Neural cell (in vitro differentiated cells): ENCODE data around the gene SLC8A3. TPM values are rescaled to one million over a fixed set of nuclear protein-coding genes. Genes with fewer than 3 reads are reported as not detected.
"Not testable (repeated sequence)": the region's sequence is repeated elsewhere in the genome, so short reads cannot be mapped to it uniquely, and the experiment has no call there.

Source experiments
- H2AFZ ChIP-seq: fragments of 200-600, 300-800 bp; sonication (generic), shearing (Covaris generic); 2 replicates; pipeline ENCODE4 v1.6.0; 2014; ENCODE audit warnings: low read depth, mild to moderate bottlenecking, antibody characterized with exemption, low read length, moderate library complexity
- H3F3A ChIP-seq: fragments of 200-600 bp; shearing (Covaris generic); 2 replicates; pipeline ENCODE4 v1.6.1; 2016; ENCODE audit warnings: mild to moderate bottlenecking, moderate library complexity, mixed read lengths, antibody characterized with exemption, low read length; ENCODE audit not compliant: insufficient read depth, poor library complexity, severe bottlenecking
- H3K27ac ChIP-seq: fragments of 200-600, 300-800 bp; sonication (generic), shearing (Covaris generic); 2 replicates; pipeline ENCODE4 v1.5.1; 2014; ENCODE audit warnings: mild to moderate bottlenecking, low read length, moderate library complexity
- H3K27me3 ChIP-seq: fragments of 300-800, 200-600 bp; sonication (generic), shearing (Covaris generic); 2 replicates; pipeline ENCODE4 v1.6.0; 2014; ENCODE audit warnings: mild to moderate bottlenecking, low read depth, low read length, moderate library complexity; ENCODE audit not compliant: insufficient read depth
- H3K36me3 ChIP-seq: fragments of 300-800, 200-600 bp; sonication (generic), shearing (Covaris generic); 2 replicates; pipeline ENCODE4 v1.5.1; 2014; ENCODE audit warnings: mild to moderate bottlenecking, antibody characterized with exemption, low read length, moderate library complexity; ENCODE audit not compliant: insufficient read depth
- H3K4me2 ChIP-seq: fragments of 300-800, 200-600 bp; sonication (generic), shearing (Covaris generic); 2 replicates; pipeline ENCODE4 v1.6.0; 2014; ENCODE audit warnings: mild to moderate bottlenecking, low read length
- H3K4me3 ChIP-seq: fragments of 300-800, 200-600 bp; sonication (generic), shearing (Covaris generic); 2 replicates; pipeline ENCODE4 v1.5.1; 2014; ENCODE audit warnings: mild to moderate bottlenecking, low read length, moderate library complexity
- H3K79me2 ChIP-seq: fragments of 200-600 bp; shearing (Covaris generic); replicated peaks from 2 replicates; pipeline ENCODE4 v1.6.0; 2014; ENCODE audit warnings: mild to moderate bottlenecking, low read length, moderate library complexity; ENCODE audit not compliant: insufficient read depth
- H3K9ac ChIP-seq: fragments of 300-800, 200-600 bp; sonication (generic), shearing (Covaris generic); 2 replicates; pipeline ENCODE4 v1.6.1; 2016; ENCODE audit warnings: mild to moderate bottlenecking, low read length, mixed read lengths
- H3K9me2 ChIP-seq: fragments of 200-600 bp; shearing (Covaris generic); 2 replicates; pipeline ENCODE4 v1.6.1; 2016; ENCODE audit warnings: mild to moderate bottlenecking, low read length, mixed read lengths; ENCODE audit not compliant: insufficient read depth
- H3K9me3 ChIP-seq: fragments of 200-600, 300-800 bp; sonication (generic), shearing (Covaris generic); 2 replicates; pipeline ENCODE4 v1.6.1; 2016; ENCODE audit warnings: mild to moderate bottlenecking, mixed run types, low read length, moderate library complexity, mixed read lengths
- H4K20me1 ChIP-seq: fragments of 200-600 bp; shearing (Covaris generic); 2 replicates; pipeline ENCODE4 v1.6.1; 2016; ENCODE audit warnings: mild to moderate bottlenecking, mixed run types; ENCODE audit not compliant: insufficient read depth
- CTCF ChIP-seq: fragments of 450-650 bp; IDR thresholded peaks from 2 replicates; pipeline ENCODE4 v1.5.1; 2014; ENCODE audit warnings: antibody characterized with exemption, mild to moderate bottlenecking, moderate library complexity; ENCODE audit not compliant: poor library complexity, severe bottlenecking
- EP300 ChIP-seq: fragments of 450-650 bp; conservative IDR thresholded peaks from 2 replicates; pipeline ENCODE4 v1.6.1; 2014; ENCODE audit warnings: antibody characterized with exemption, mild to moderate bottlenecking, moderate library complexity; ENCODE audit not compliant: poor library complexity, severe bottlenecking
- EZH2 ChIP-seq: fragments of 200-600, 300-800 bp; shearing (Covaris generic), sonication (generic); IDR thresholded peaks from 2 replicates; pipeline ENCODE4 v1.6.1; 2014; ENCODE audit warnings: antibody characterized with exemption, low read length, borderline replicate concordance, mild to moderate bottlenecking; ENCODE audit not compliant: insufficient read depth, poor library complexity, severe bottlenecking
- MXI1 ChIP-seq: fragments of 450-650 bp; conservative IDR thresholded peaks from 2 replicates; pipeline ENCODE4 v1.6.1; 2014; ENCODE audit warnings: antibody characterized with exemption, mild to moderate bottlenecking; ENCODE audit not compliant: poor library complexity, severe bottlenecking
- POLR2AphosphoS5 ChIP-seq: IDR thresholded peaks from 2 replicates; pipeline ENCODE4 v1.6.1; 2012
- RAD21 ChIP-seq: fragments of 450-650 bp; conservative IDR thresholded peaks from 2 replicates; pipeline ENCODE4 v1.6.1; 2014; ENCODE audit warnings: antibody characterized with exemption, mild to moderate bottlenecking, moderate library complexity
- REST ChIP-seq: IDR thresholded peaks from 2 replicates; pipeline ENCODE4 v1.6.1; 2012; ENCODE audit warnings: borderline replicate concordance
- SMC3 ChIP-seq: fragments of 450-650 bp; conservative IDR thresholded peaks from 2 replicates; pipeline ENCODE4 v1.6.1; 2014; ENCODE audit warnings: antibody characterized with exemption, mild to moderate bottlenecking, moderate library complexity; ENCODE audit not compliant: poor library complexity
- TAF1 ChIP-seq: IDR thresholded peaks from 2 replicates; pipeline ENCODE4 v1.6.1; 2012; ENCODE audit warnings: low read depth
- polyA plus RNA-seq: library from polyadenylated mRNA; depleted of rRNA; stranded (reverse); fragments of >200 nt; gene quantifications from 2 replicates; pipeline ENCODE4 v1.2.3, GENCODE V29; 2014

SLC8A3 gene
- polyA plus RNA-seq, 1 donor from 2014 or later = 2.9 TPM

DNA sequence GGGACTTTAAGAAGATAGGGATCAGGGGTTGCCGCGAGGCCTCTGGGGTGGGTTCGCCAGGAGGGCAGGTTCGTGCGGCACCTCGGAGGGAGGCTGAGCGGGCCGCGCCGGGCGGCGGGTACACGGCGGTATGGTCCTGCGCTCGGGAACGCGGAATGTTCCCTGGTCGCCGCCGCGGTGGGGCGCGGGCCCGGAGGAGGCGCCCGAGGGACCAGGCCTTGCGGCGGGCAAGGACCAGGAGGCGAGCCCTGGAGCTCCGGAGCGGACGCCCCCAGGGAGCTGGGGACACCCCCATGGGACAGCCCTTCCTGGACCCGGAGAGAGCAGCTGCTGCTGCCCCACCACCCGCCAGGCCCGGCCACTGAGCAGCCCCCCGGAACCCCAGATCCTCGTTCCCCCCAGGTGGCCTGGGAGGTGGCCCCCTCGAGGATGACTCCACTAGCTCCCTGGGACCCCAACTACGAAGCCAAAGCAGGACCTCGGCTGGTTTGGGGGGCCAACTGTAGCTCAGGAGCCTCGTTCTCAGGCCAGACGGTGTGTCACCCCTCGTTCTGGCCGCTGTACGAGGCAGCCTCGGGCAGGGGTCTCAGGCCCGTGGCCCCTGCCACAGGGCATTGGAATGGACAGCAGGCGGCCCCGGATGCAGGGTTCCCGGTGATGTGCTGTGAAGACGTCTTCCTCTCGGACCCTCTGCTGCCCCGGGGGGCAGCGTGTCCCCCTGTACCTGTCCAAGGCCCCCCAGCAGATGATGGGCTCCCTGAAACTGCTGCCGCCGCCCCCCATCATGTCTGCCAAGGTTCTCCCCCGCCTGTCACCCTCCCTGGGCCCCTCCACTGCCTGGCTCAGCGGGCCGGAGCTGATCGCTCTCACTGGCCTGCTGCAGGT is 45.6 kb upstream of the SLC8A3 start:
- Histone ChIP-seq H4K20me1 (no peaks in the 10 kb centered on the region), H3F3A (no peaks in the 10 kb centered on the region), H3K27ac (no peak overlapping the region), H3K4me2 (no peak overlapping the region), H3K9me3 (no peaks in the 10 kb centered on the region), H3K27me3 (no peaks in the 10 kb centered on the region), H3K36me3 (no peaks in the 10 kb centered on the region), H3K79me2 (no peaks in the 10 kb centered on the region), H3K9ac (no peak overlapping the region), H2AFZ (no peak overlapping the region), H3K4me3 (no peak overlapping the region), H3K9me2 (no peaks in the 10 kb centered on the region)
- TF ChIP-seq EP300 (no peak), TAF1 (no peak), MXI1 (no peak), EZH2 (no peak), REST (no peak), CTCF (no peak), RAD21 (no peak), POLR2AphosphoS5 (no peak), SMC3 (no peak)

- H3K9ac ChIP-seq = not testable (repeated sequence)
These were observed 43.2 kb upstream of the SLC8A3 start for GRCh38 chr14:70231756-70232544.

DNA sequence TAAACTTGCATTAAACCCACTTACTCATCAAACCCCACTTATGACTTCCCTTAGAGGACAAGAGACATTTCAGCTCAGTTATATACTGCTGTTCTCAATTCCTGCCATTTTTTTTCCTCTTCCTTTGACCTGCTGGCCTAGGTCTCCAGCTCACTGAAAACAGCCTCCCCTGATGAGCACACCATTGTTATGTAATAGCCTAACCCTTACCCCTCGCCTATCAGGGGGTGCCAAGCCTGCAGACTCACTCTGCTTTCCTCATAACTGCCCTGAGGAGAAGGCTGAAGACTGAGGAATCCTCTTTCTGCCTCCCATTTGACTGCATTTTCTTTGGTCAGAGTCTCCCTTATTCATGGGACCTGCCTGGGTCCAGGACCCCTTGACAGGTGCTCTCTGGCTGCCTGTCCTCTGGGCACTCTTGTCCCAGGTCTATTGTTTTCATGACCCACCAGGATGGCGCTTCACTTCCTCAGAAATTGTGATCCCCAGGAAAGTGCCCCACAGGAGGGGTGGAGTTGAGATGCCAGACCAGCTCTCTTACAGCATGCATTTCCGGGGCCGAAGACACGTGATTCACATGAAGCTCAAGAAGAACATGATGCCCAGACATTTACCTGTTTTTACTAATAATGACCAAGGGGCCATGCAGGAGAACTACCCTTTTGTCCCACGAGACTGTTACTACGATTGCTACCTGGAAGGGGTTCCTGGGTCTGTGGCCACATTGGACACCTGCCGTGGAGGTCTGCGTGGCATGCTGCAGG is 41.3 kb upstream of the SLC8A3 start:
- H3K9ac ChIP-seq, H3K27me3 ChIP-seq, H3K9me2 ChIP-seq, H3K27ac ChIP-seq, H3K79me2 ChIP-seq, H3K36me3 ChIP-seq, H2AFZ ChIP-seq, H3K4me2 ChIP-seq, H3F3A ChIP-seq, H4K20me1 ChIP-seq, H3K9me3 ChIP-seq, H3K4me3 ChIP-seq: not testable (repeated sequence)

More at GRCh38 chr14:70231756-70232544, 43.2 kb upstream of the SLC8A3 start:
- not testable (repeated sequence) for H4K20me1 ChIP-seq, H3K9me3 ChIP-seq, H3K9me2 ChIP-seq, H3K4me2 ChIP-seq, H3K4me3 ChIP-seq, H3F3A ChIP-seq, H2AFZ ChIP-seq, H3K79me2 ChIP-seq, H3K36me3 ChIP-seq, H3K27ac ChIP-seq, H3K27me3 ChIP-seq
